Loucy (cell line): ENCODE measurements around the gene IQCH.

ENCODE experiments used
- H2AFZ ChIP-seq: fragments of 200-600 bp; sonication (generic); 2 replicates; pipeline ENCODE4 v1.6.0; 2016; ENCODE audit warnings: antibody characterized with exemption, mild to moderate bottlenecking, low read length, moderate library complexity
- H3F3A ChIP-seq: fragments of 200-600 bp; 2 replicates; pipeline ENCODE4 v1.6.0; 2016; ENCODE audit warnings: antibody characterized with exemption, low read depth, mild to moderate bottlenecking
- H3K27me3 ChIP-seq: fragments of 200-600 bp; sonication (generic); 2 replicates; pipeline ENCODE4 v1.6.1; 2014; ENCODE audit warnings: low read length, mild to moderate bottlenecking; ENCODE audit not compliant: insufficient read depth, poor library complexity, severe bottlenecking
- H3K36me3 ChIP-seq: fragments of 200-600 bp; sonication (generic); 2 replicates; pipeline ENCODE4 v1.6.1; 2016; ENCODE audit warnings: low read length; ENCODE audit not compliant: insufficient read depth
- H3K4me1 ChIP-seq: fragments of 200-600 bp; sonication (generic); 2 replicates; pipeline ENCODE4 v1.5.1; 2014; ENCODE audit warnings: low read length, mild to moderate bottlenecking; ENCODE audit not compliant: insufficient read depth, poor library complexity, severe bottlenecking
- H3K4me2 ChIP-seq: fragments of 200-600 bp; sonication (generic); 2 replicates; pipeline ENCODE4 v1.6.0; 2014; ENCODE audit warnings: antibody characterized with exemption, low read length, low read depth, mild to moderate bottlenecking; ENCODE audit not compliant: poor library complexity, severe bottlenecking
- H3K4me3 ChIP-seq: fragments of 200-600 bp; sonication (generic); 2 replicates; pipeline ENCODE4 v1.5.1; 2014; ENCODE audit warnings: low read length, mild to moderate bottlenecking, mixed read lengths; ENCODE audit not compliant: poor library complexity, severe bottlenecking
- H3K79me2 ChIP-seq: fragments of 200-600 bp; sonication (generic); 2 replicates; pipeline ENCODE4 v1.6.1; 2014; ENCODE audit warnings: low read length; ENCODE audit not compliant: insufficient read depth
- H3K9ac ChIP-seq: fragments of 200-600 bp; sonication (generic); 2 replicates; pipeline ENCODE4 v1.6.0; 2014; ENCODE audit warnings: mild to moderate bottlenecking, low read depth, low read length, moderate library complexity; ENCODE audit not compliant: poor library complexity, severe bottlenecking
- H3K9me2 ChIP-seq: fragments of 200-600 bp; sonication (generic); replicated peaks from 2 replicates; pipeline ENCODE4 v1.6.1; 2016; ENCODE audit warnings: low read depth, low read length, mixed read lengths
- H3K9me3 ChIP-seq: fragments of 200-600 bp; sonication (generic); 2 replicates; pipeline ENCODE4 v1.6.1; 2014; ENCODE audit warnings: mild to moderate bottlenecking, antibody characterized with exemption, low read length, low read depth; ENCODE audit not compliant: insufficient read depth
- H4K20me1 ChIP-seq: fragments of 200-600 bp; sonication (generic); 2 replicates; pipeline ENCODE4 v1.6.0; 2014; ENCODE audit warnings: antibody characterized with exemption, low read length, mild to moderate bottlenecking; ENCODE audit not compliant: insufficient read depth, poor library complexity, severe bottlenecking
- EZH2phosphoT487 ChIP-seq: fragments of 200-600 bp; IDR thresholded peaks from 2 replicates; pipeline ENCODE4 v1.6.1; 2018; ENCODE audit warnings: antibody characterized with exemption, mild to moderate bottlenecking, moderate library complexity, borderline replicate concordance
- TF ChIP-seq, protein P1 (sequence below): fragments of 200-600 bp; sonication (generic); conservative IDR thresholded peaks from 2 replicates; pipeline ENCODE4 v1.5.1; 2014; ENCODE audit warnings: mild to moderate bottlenecking, antibody characterized with exemption, low read length

Gene IQCH

DNA sequence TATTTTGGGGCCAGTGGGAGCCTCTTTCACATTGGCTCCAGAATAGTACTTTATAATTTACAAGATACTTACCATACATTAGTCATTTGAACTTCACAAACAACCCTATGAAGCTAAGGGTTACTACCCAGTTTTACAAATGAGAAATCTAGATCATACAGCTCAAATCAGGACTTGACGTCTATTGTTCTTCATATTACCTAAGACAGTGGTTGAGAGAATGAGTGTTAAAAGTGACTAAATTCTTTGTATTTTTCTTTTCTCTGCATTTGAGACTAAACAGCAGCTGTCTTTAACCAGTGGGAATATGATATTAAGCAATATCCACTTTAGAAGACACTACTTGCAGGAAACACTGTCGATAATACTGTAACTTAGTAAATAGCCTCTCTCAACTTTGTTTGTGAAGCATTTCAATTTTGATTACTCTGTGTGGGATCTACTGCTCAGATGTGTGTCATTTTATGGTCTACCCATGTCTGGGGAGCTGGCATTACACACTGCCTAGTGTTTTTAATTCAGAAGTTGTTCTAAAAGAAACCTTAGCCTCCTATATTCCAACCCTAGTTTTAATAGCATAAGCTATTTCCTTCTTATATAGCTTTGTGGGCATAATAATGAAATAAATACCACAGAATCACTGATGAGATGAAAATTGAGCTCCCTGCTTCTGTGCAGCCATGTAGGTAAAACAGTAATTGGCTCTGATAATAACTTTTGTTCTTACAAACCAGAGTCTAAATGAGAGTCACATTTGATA, 45.9 kb downstream of the IQCH start:
- TF ChIP-seq, protein P1, sequence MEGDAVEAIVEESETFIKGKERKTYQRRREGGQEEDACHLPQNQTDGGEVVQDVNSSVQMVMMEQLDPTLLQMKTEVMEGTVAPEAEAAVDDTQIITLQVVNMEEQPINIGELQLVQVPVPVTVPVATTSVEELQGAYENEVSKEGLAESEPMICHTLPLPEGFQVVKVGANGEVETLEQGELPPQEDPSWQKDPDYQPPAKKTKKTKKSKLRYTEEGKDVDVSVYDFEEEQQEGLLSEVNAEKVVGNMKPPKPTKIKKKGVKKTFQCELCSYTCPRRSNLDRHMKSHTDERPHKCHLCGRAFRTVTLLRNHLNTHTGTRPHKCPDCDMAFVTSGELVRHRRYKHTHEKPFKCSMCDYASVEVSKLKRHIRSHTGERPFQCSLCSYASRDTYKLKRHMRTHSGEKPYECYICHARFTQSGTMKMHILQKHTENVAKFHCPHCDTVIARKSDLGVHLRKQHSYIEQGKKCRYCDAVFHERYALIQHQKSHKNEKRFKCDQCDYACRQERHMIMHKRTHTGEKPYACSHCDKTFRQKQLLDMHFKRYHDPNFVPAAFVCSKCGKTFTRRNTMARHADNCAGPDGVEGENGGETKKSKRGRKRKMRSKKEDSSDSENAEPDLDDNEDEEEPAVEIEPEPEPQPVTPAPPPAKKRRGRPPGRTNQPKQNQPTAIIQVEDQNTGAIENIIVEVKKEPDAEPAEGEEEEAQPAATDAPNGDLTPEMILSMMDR: no peak
- TF ChIP-seq EZH2phosphoT487: no peak
- no peak overlapping the region for H3K4me3 ChIP-seq
- no peak overlapping the region for H2AFZ ChIP-seq
- no peaks in the 10 kb centered on the region for H3K79me2 ChIP-seq
- no peaks in the 10 kb centered on the region for H4K20me1 ChIP-seq
- H3K4me2 ChIP-seq: no peak overlapping the region
- H3K9ac ChIP-seq: no peak overlapping the region
- no peaks in the 10 kb centered on the region for H3K9me3 ChIP-seq
- H3K9me2 ChIP-seq: no peaks in the 10 kb centered on the region
- no peaks in the 10 kb centered on the region for H3K36me3 ChIP-seq
- H3F3A ChIP-seq: no peaks in the 10 kb centered on the region
- H3K4me1 ChIP-seq: peaks cover 3% of the 10 kb centered on the region
- no peaks in the 10 kb centered on the region for H3K27me3 ChIP-seq

DNA sequence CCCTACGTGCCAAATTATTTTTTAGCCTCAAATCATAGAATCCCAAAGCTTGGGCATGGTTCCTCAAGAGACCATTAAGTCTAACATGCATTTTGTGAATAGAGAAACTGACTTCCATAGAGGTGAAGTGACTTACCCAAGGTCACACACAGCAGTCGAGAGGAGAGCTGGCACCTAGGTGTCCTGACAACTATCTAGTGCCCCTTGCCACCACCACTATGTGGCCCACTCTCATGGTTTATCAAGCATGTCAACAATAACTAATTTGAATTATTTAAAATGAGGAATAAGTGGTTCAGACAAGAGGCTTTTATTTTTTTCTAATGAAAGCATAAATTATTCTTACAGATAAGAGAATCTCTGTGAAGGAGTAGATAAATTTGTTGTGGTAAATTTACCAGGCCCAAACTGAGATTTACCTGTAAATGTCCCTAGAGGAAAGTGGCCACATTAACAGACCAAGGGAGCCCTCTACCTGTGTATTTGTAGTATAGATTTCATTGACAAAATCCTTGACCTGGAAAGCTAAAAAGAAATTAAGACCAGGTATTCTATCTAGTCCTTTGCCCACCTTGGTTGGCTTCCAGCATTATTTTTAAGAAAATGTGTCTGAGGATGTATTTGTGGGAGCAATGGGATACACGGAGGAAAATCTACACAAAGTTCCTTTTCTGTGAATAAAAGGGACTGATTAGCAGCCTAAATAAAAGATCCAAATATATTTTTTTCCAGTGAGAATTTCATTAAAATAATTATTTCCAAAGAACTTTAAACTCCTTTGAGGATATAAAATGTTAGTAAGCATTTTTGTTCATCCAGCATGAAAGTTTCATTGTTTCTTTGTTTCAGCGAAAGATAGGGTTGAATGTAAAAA, 49.1 kb downstream of the IQCH start:
- no peaks in the 10 kb centered on the region for H3K79me2 ChIP-seq
- H3K4me1 ChIP-seq: peaks cover 3% of the 10 kb centered on the region
- no peak overlapping the region for H3K4me3 ChIP-seq

DNA sequence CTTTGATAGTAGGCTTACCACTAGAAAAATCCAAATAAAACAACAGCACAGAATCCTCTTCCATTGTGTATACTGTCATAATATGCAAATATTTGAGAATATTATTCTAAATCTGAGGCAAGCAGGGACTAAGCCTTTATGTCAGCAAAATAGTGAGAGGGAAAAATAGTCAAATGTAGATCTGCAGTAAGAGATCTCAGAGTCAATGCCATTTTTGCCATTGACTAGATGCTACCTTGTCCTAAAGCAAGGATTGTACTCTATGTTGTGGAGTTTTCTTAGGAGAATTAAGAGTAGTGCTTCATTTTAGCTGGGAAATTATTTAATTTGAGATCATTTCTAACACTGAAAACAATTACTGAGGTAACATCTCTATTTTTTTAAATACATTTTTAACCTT, 50.2 kb downstream of the IQCH start:
- H3K27me3 ChIP-seq: no peaks in the 10 kb centered on the region
- no peak for TF ChIP-seq EZH2phosphoT487
- TF ChIP-seq, protein P1: no peak
- no peaks in the 10 kb centered on the region for H3F3A ChIP-seq
- no peak overlapping the region for H3K4me3 ChIP-seq
- H3K36me3 ChIP-seq: no peaks in the 10 kb centered on the region
- no peaks in the 10 kb centered on the region for H4K20me1 ChIP-seq
- no peak overlapping the region for H3K9ac ChIP-seq
- no peaks in the 10 kb centered on the region for H3K79me2 ChIP-seq
- no peaks in the 10 kb centered on the region for H3K9me3 ChIP-seq
- H3K9me2 ChIP-seq: no peaks in the 10 kb centered on the region
- no peak overlapping the region for H3K4me2 ChIP-seq
- peaks cover 3% of the 10 kb centered on the region for H3K4me1 ChIP-seq
- no peak overlapping the region for H2AFZ ChIP-seq

More for the DNA sequence above, 49.1 kb downstream of the IQCH start:
- Histone ChIP-seq H3K9me3 (no peaks in the 10 kb centered on the region), H3K36me3 (no peaks in the 10 kb centered on the region), H3F3A (no peaks in the 10 kb centered on the region), H3K9me2 (no peaks in the 10 kb centered on the region), H3K27me3 (no peaks in the 10 kb centered on the region), H2AFZ (no peak overlapping the region), H3K4me2 (no peak overlapping the region), H3K9ac (no peak overlapping the region), H4K20me1 (no peaks in the 10 kb centered on the region)
- TF ChIP-seq EZH2phosphoT487: no peak
- TF ChIP-seq, protein P1: peak; percentile 84
